ENCODE data around the gene FMNL2. TPM values are rescaled to one million over a fixed set of nuclear protein-coding genes. Genes with fewer than 3 reads are reported as not detected.

Gene FMNL2
- total and polyA plus RNA-seq, 2 of the 4 experiments (the other 2 are of a cell fraction), result 10.9 to 11.4 TPM

GRCh38 chr2:152537081-152537651, 202.2 kb downstream of the FMNL2 start:
- peak overlapping the region; percentile 48; the same call in 1 of the 2 replicates for H2AK5ac ChIP-seq (ENCODE audit: low read depth, low read length)
- no peak overlapping the region for H3K27ac ChIP-seq (ENCODE audit: insufficient read depth, low read length)
- H3K79me1 ChIP-seq (ENCODE audit: low read depth in 1 of 2, low read length in 2 of 2), result peaks cover 9 to 12% of the 10 kb centered on the region in 2 experiments
- H3K18ac ChIP-seq (ENCODE audit: low read depth, low read length), result no peak overlapping the region
- H2BK20ac ChIP-seq (ENCODE audit: low read depth, low read length), result no peak overlapping the region
- H2BK120ac ChIP-seq (ENCODE audit: low read depth, low read length), result no peak overlapping the region
- no peak overlapping the region for H3K9ac ChIP-seq (ENCODE audit: low read depth, low read length)
- H3K4me1 ChIP-seq (ENCODE audit: control insufficient read depth, insufficient read depth, low read length), result peaks cover 4% of the 10 kb centered on the region
- CTCF ChIA-PET, result no interaction called here
- H3K27me3 ChIP-seq (ENCODE audit: control insufficient read depth, insufficient read depth, low read length), result no peaks in the 10 kb centered on the region
- ATAC-seq (ENCODE audit: low read depth) (no peak), DNase-seq (peak; percentile 29)
- H3K9me3 ChIP-seq (ENCODE audit: control insufficient read depth, insufficient read depth, low read length), result no peaks in the 10 kb centered on the region
- no peak overlapping the region for H3K14ac ChIP-seq (replicated peaks; ENCODE audit: low read depth, low read length)
- H3K9me1 ChIP-seq (ENCODE audit: insufficient read depth, low read length), result 0 out of 2 replicates have a peak, but pooled peaks cover 3% of the 10 kb centered on the region
- H4K91ac ChIP-seq (ENCODE audit: insufficient read depth, low read depth, low read length), result no peak overlapping the region
- dilution Hi-C loops (cut with HindIII; ENCODE audit: low sequenced_read_pairs, unreplicated experiment), result no loop called here
- intact Hi-C loops (cut with micrococcal nuclease), result no loop called here
- H4K5ac ChIP-seq (ENCODE audit: low read depth, low read length), result no peak overlapping the region
- H3K23ac ChIP-seq (ENCODE audit: low read depth, low read length), result 0 out of 2 replicates have a peak overlapping the region, but pooled peaks have one; percentile 13
- H2AFZ ChIP-seq (replicated peaks; ENCODE audit: low read length, poor library complexity), result no peak overlapping the region
- H3K4me2 ChIP-seq (ENCODE audit: low read depth, low read length), result no peak overlapping the region
- POLR2A ChIA-PET (ENCODE audit: unreplicated experiment), result no interaction called here
- 0 out of 4 replicates have a peak overlapping the region, but pooled peaks of 1 of the 2 experiments have one; percentile 23 for H4K8ac ChIP-seq (ENCODE audit: low read depth in 2 of 2, low read length in 2 of 2)
- WGBS, 2 experiments (ENCODE audit: extremely low coverage in 2 of 2, insufficient read length in 1 of 2), result 43% methylated on average over 1 of the region's 9 CpGs; no CpG with 5 or more reads in 1 of the 2 experiments
- H3K4ac ChIP-seq (ENCODE audit: low read depth, low read length), result no peak overlapping the region
- H3K4me3 ChIP-seq (ENCODE audit: insufficient read depth, low read depth, low read length), result no peak overlapping the region
- BruUV-seq (replicated peaks), result no TSS peak
- H3K56ac ChIP-seq (ENCODE audit: extremely low read depth, insufficient read depth, low read length), result no peak overlapping the region
- no peaks in the 10 kb centered on the region for H4K20me1 ChIP-seq (ENCODE audit: insufficient read depth, low read length)
- no peak for TF ChIP-seq FOS (IDR thresholded peaks at IDR 0.05; ENCODE audit: low read depth, low read length)
- no peak for TF ChIP-seq USF2 (IDR thresholded peaks at IDR 0.05; ENCODE audit: low read depth, low read length)
- no peak for TF ChIP-seq SMC3 (IDR thresholded peaks at IDR 0.05; ENCODE audit: low read depth, low read length)
- TF ChIP-seq CTCF (conservative IDR thresholded peaks at IDR 0.05; ENCODE audit: low read depth, low read length), result no peak
- no peak overlapping the region for H2BK5ac ChIP-seq (ENCODE audit: low read depth, low read length, poor library complexity, severe bottlenecking)
- no peak overlapping the region for H2AK9ac ChIP-seq (replicated peaks; ENCODE audit: low read depth, low read length, poor library complexity)
- H2BK15ac ChIP-seq (ENCODE audit: low read depth, low read length), result 0 out of 3 replicates have a peak overlapping the region, but pooled peaks have one; percentile 27
- in situ Hi-C loops (cut with MboI; ENCODE audit: low sequenced_read_pairs), result no loop called here
- no peaks in the 10 kb centered on the region for H3K36me3 ChIP-seq (ENCODE audit: control insufficient read depth, insufficient read depth, low read length)

All from IMR-90 (cell line).